HepG2 (cell line): ENCODE data around the gene SYNJ2. TPM values are rescaled to one million over a fixed set of nuclear protein-coding genes. Genes with fewer than 3 reads are reported as not detected.

Source experiments
- CHCHD3 ChIP-seq: sonication (generic); formaldehyde crosslinking; IDR thresholded peaks from 2 replicates; pipeline ENCODE4 v1.8.0; 2022; ENCODE audit warnings: mild to moderate bottlenecking, missing genetic modification reagents, moderate library complexity
- HNRNPLL ChIP-seq: fragments of 200-400 bp; formaldehyde crosslinking; IDR thresholded peaks from 2 replicates; pipeline ENCODE4 v1.6.1; 2017; ENCODE audit warnings: mild to moderate bottlenecking, low read depth, low read length; ENCODE audit not compliant: poor library complexity, severe bottlenecking
- KDM5B ChIP-seq: sonication (generic); formaldehyde crosslinking; IDR thresholded peaks from 2 replicates; pipeline ENCODE4 v1.4.0; 2020; ENCODE audit warnings: missing genetic modification reagents, mild to moderate bottlenecking, borderline replicate concordance
- MAFG ChIP-seq: sonication (generic); formaldehyde crosslinking; IDR thresholded peaks from 2 replicates; pipeline ENCODE4 v1.5.1; 2020; ENCODE audit warnings: mild to moderate bottlenecking, missing genetic modification reagents
- NCOA5 ChIP-seq: sonication (generic); formaldehyde crosslinking; IDR thresholded peaks from 2 replicates; pipeline ENCODE4 v1.4.0; 2020; ENCODE audit warnings: missing genetic modification reagents
- NCOR1 ChIP-seq: fragments of 200-600 bp; sonication (generic); IDR thresholded peaks from 2 replicates; pipeline ENCODE4 v1.7.0; 2017; ENCODE audit warnings: antibody characterized with exemption, low read length, borderline replicate concordance
- POLR2A ChIP-seq, 2 experiments: IDR thresholded peaks; 2 replicates each; pipeline ENCODE4 v1.6.1; 2011; ENCODE audit warnings: low read depth in 2 of 2, low read length in 2 of 2, mild to moderate bottlenecking in 1 of 2, moderate library complexity in 1 of 2; ENCODE audit not compliant: insufficient read depth in 1 of 2
- SALL1 ChIP-seq: sonication (generic); formaldehyde crosslinking; IDR thresholded peaks from 2 replicates; pipeline ENCODE4 v1.8.0; 2022; ENCODE audit warnings: mild to moderate bottlenecking, missing genetic modification reagents
- SCMH1 ChIP-seq: sonication (generic); formaldehyde crosslinking; IDR thresholded peaks from 2 replicates; pipeline ENCODE4 v1.9.0; 2021; ENCODE audit warnings: missing genetic modification reagents, mild to moderate bottlenecking, borderline replicate concordance
- SNRNP70 ChIP-seq: fragments of 200-400 bp; formaldehyde crosslinking; IDR thresholded peaks from 2 replicates; pipeline ENCODE4 v1.6.1; 2017; ENCODE audit warnings: mild to moderate bottlenecking, low read depth, low read length, moderate library complexity
- SOX13 ChIP-seq, 3 experiments: fragments of 450-650 bp in 1 of 3; sonication (generic) in 1 of 3; formaldehyde crosslinking in 1 of 3; IDR thresholded peaks in 2 of 3; conservative IDR thresholded peaks in 1 of 3; 2 replicates each; pipeline versions ENCODE4 v1.5.0 to v1.6.1; 2016 to 2020; ENCODE audit warnings: antibody characterized with exemption in 1 of 3, mild to moderate bottlenecking in 1 of 3, missing compliant biosample characterization in 1 of 3, missing genetic modification reagents in 1 of 3, moderate library complexity in 1 of 3
- SUZ12 ChIP-seq: fragments of 150-350 bp; IDR thresholded peaks from 2 replicates; pipeline ENCODE4 v1.6.1; 2014; ENCODE audit warnings: low read depth, low read length
- YEATS2 ChIP-seq: sonication (generic); formaldehyde crosslinking; IDR thresholded peaks from 2 replicates; pipeline ENCODE4 v1.4.0; 2020; ENCODE audit warnings: missing genetic modification reagents, borderline replicate concordance
- ZFP36L2 ChIP-seq: sonication (generic); formaldehyde crosslinking; IDR thresholded peaks from 2 replicates; pipeline ENCODE4 v1.4.0; 2020; ENCODE audit warnings: missing genetic modification reagents
- ZIK1 ChIP-seq: sonication (generic); formaldehyde crosslinking; IDR thresholded peaks from 2 replicates; pipeline ENCODE4 v1.5.0; 2020; ENCODE audit warnings: mild to moderate bottlenecking, low read depth, missing genetic modification reagents, borderline replicate concordance
- ZNF121 ChIP-seq: sonication (generic); formaldehyde crosslinking; IDR thresholded peaks from 2 replicates; pipeline ENCODE4 v1.5.0; 2020; ENCODE audit warnings: mild to moderate bottlenecking, missing genetic modification reagents
- ZNF160 ChIP-seq: sonication (generic); formaldehyde crosslinking; IDR thresholded peaks from 2 replicates; pipeline ENCODE4 v1.8.0; 2022; ENCODE audit warnings: mild to moderate bottlenecking, inconsistent platforms, missing genetic modification reagents
- ZNF18 ChIP-seq: sonication (generic); formaldehyde crosslinking; IDR thresholded peaks from 2 replicates; pipeline ENCODE4 v1.8.0; 2022; ENCODE audit warnings: mild to moderate bottlenecking, missing genetic modification reagents; ENCODE audit not compliant: insufficient replicate concordance
- ZNF20 ChIP-seq: sonication (generic); formaldehyde crosslinking; IDR thresholded peaks from 2 replicates; pipeline ENCODE4 v1.4.0; 2020; ENCODE audit warnings: mild to moderate bottlenecking, moderate library complexity, missing genetic modification reagents
- ZNF574 ChIP-seq: sonication (generic); formaldehyde crosslinking; IDR thresholded peaks from 2 replicates; pipeline ENCODE4 v1.4.0; 2020; ENCODE audit warnings: missing genetic modification reagents
- ZNF674 ChIP-seq: sonication (generic); formaldehyde crosslinking; IDR thresholded peaks from 2 replicates; pipeline ENCODE4 v1.5.0; 2020; ENCODE audit warnings: low read depth, mild to moderate bottlenecking, missing genetic modification reagents
- ZNF83 ChIP-seq: sonication (generic); formaldehyde crosslinking; IDR thresholded peaks from 2 replicates; pipeline ENCODE4 v1.4.0; 2020; ENCODE audit warnings: missing genetic modification reagents, mild to moderate bottlenecking, borderline replicate concordance
- ZNF839 ChIP-seq: sonication (generic); formaldehyde crosslinking; IDR thresholded peaks from 2 replicates; pipeline ENCODE4 v1.4.0; 2020; ENCODE audit warnings: missing genetic modification reagents, mild to moderate bottlenecking, borderline replicate concordance
- ZNF878 ChIP-seq: sonication (generic); formaldehyde crosslinking; IDR thresholded peaks from 2 replicates; pipeline ENCODE4 v1.8.1; 2023; ENCODE audit warnings: mild to moderate bottlenecking, missing genetic modification reagents, moderate library complexity
- ZSCAN12 ChIP-seq: sonication (generic); formaldehyde crosslinking; IDR thresholded peaks from 2 replicates; pipeline ENCODE4 v1.9.0; 2021; ENCODE audit warnings: mild to moderate bottlenecking, missing genetic modification reagents
- polyA plus RNA-seq, 8 experiments: library from polyadenylated mRNA; depleted of rRNA in 3 of 8; stranded (reverse) in 7 of 8; unstranded in 1 of 8; fragments of >200 nt; fragmentation: Illumina TruSeq in 4 of 8; extraction: Trizol in 4 of 8; gene quantifications; 2 replicates each; pipeline versions ENCODE4 v1.2.1 to v1.2.3, GENCODE V29; 2011 to 2016; ENCODE audit warnings: low read depth in 4 of 8, missing spikeins in 1 of 8, mixed read lengths in 1 of 8; ENCODE audit not compliant: insufficient read depth in 1 of 8
- total RNA-seq, 5 experiments: library from RNA; depleted of rRNA; stranded (reverse); fragments of >200 nt; fragmentation: Illumina TruSeq; extraction: Trizol; gene quantifications; 2 replicates each; pipeline ENCODE4 v1.2.3, GENCODE V29; 2016; ENCODE audit warnings: low read depth in 1 of 5

SYNJ2 gene
- total and polyA plus RNA-seq, 2 of the 13 experiments (the other 11 are each of a cell fraction or from before 2014, with no cell fraction given) = 39.1 to 57.6 TPM

GRCh38 chr6:157981395-157982101 is at the start of gene SYNJ2 (continued):
- no peak for TF ChIP-seq ZNF839 (CRISPR knock-in tag)
- TF ChIP-seq ZNF574 (CRISPR knock-in tag) = peak; percentile 82
- TF ChIP-seq HNRNPLL = peak; percentile 61
- TF ChIP-seq ZNF83 = no peak
- TF ChIP-seq ZFP36L2 (CRISPR knock-in tag) = no peak
- TF ChIP-seq ZNF18 (CRISPR knock-in tag) = no peak
- TF ChIP-seq ZNF674 (CRISPR knock-in tag) = no peak
- no peak for TF ChIP-seq SNRNP70
- TF ChIP-seq SALL1 (CRISPR knock-in tag) = peak; percentile 64
- no peak; the same call in 1 of the 2 replicates for TF ChIP-seq SOX13 (IDR thresholded peaks at IDR 0.05)
- TF ChIP-seq SOX13 (CRISPR knock-in tag; conservative IDR thresholded peaks at IDR 0.05 in 1 of 2, IDR thresholded peaks at IDR 0.05 in 1 of 2) = peak in 1 of 2 experiments; percentile 49; a peak in 1 of 4 replicates
- no peak for TF ChIP-seq SUZ12
- TF ChIP-seq ZSCAN12 = peak; percentile 87; the same call in 1 of the 2 replicates
- peak; percentile 57; the same call in 1 of the 2 replicates for TF ChIP-seq KDM5B (CRISPR knock-in tag)
- peak in 1 of 2 experiments; percentile 41; a peak in 1 of 4 replicates for TF ChIP-seq POLR2A (IDR thresholded peaks at IDR 0.05; ENCODE audit: insufficient read depth in 1 of 2, low read depth in 2 of 2, low read length in 2 of 2)
- peak; percentile 6; the same call in 1 of the 2 replicates for TF ChIP-seq ZNF878 (CRISPR knock-in tag)
- TF ChIP-seq ZIK1 (CRISPR knock-in tag) = 0 out of 2 replicates have a peak, but pooled peaks have one; percentile 47
- TF ChIP-seq ZNF121 (CRISPR knock-in tag) = no peak
- TF ChIP-seq NCOR1 = no peak
- no peak; the same call in 1 of the 2 replicates for TF ChIP-seq ZNF160 (CRISPR knock-in tag)
- TF ChIP-seq MAFG (CRISPR knock-in tag) = no peak
- peak; percentile 81; the same call in 1 of the 2 replicates for TF ChIP-seq CHCHD3
- TF ChIP-seq SCMH1 (CRISPR knock-in tag) = no peak
- no peak for TF ChIP-seq NCOA5 (CRISPR knock-in tag)
- TF ChIP-seq YEATS2 = no peak
- TF ChIP-seq ZNF20 (CRISPR knock-in tag) = no peak
